GM21786 (cell line): ENCODE results near the gene SPAG16.
"Not testable (repeated sequence)": the region's sequence is repeated elsewhere in the genome, so short reads cannot be mapped to it uniquely, and the experiment has no call there.

ENCODE experiments used
- ATAC-seq: cut with Tn5 transposase; IDR thresholded peaks from one replicate; pipeline ENCODE4 v1.9.1; 2021; ENCODE audit not compliant: unreplicated experiment

Gene SPAG16

DNA sequence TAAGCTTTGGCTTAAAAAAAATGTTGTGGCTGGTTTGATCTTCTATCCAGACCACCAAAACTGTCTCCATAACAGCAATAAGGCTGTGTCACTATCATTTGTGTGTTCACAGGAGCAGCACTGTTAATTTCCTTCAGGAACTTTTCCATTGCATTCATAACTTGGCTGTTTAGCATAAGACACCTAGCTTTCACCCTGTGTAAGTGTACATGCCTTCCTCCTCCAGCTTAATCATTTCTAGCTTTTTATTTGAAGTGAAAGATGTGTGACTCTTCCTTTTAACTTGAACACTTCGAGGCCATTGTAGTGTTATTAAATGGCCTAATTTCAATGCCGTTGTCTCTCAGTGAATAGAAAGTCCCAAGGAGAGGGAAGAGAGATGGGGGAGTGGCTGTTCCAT is 773.7 kb downstream of the SPAG16 start:
- no peak for ATAC-seq

- not testable (repeated sequence) for ATAC-seq
Measured at GRCh38 chr2:214062279-214062678, 778.0 kb downstream of the SPAG16 start.

DNA sequence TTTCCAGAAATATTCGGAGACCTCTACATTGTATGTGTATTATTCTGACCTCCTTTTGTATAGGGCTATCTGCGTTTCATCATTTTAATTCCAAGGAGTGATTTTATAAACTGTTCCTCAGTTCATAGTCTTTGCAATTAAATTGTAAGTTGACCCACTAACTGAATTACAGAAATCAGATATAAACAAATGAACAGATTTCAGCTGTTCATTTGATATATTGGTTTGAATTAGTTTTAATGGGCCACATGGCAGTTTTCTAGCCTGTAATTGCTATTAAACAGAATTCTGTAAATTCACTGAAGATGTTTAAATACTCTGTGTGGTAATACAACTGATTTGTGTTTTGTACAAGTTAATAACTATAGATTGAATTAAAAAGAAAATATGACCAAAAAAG is 780.2 kb downstream of the SPAG16 start:
- ATAC-seq = no peak

DNA sequence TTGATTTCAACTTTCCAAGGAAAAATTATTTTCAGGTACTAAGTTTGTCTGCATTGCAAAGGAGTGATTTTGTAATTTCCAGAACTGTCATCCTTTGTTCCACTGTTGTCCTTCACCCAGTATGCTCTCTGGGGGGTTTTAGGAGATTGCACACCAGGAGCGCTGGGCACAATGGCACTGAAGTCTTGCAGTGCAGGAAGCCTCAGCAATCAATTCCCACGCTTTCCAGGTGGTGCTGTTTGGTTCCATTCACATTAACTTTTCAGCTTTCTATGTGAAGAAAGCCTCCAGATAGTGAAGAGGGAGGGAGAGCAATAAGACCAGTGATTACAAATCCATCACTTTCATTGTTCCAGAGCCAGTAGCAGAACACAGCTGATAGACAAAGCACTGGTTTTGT is 782.6 kb downstream of the SPAG16 start:
- no peak for ATAC-seq

DNA sequence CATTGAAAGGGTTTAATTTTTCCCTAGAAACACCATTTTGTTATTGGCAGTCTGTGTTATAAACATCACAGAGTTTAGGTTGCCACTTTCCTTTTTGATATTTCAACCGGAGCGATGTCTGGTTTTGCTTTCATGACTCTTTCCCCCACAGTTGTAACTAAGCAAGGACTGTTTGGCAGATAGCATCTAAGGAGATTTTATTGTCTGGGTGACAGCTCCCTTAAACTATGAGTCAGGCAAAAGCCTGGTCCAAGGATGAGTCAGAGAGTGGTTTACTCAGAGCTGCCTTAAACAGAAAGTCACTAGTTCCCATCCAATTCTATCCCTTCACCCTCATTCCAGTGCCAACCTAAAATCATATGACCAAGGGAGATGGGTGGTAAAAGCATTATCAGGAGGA is 785.0 kb downstream of the SPAG16 start:
- peak; percentile 65 for ATAC-seq

- no peak for ATAC-seq
Measured at GRCh38 chr2:214075456-214075855, 791.2 kb downstream of the SPAG16 start.

GRCh38 chr2:214076527-214076926 is 792.3 kb downstream of the SPAG16 start:
- no peak for ATAC-seq

DNA sequence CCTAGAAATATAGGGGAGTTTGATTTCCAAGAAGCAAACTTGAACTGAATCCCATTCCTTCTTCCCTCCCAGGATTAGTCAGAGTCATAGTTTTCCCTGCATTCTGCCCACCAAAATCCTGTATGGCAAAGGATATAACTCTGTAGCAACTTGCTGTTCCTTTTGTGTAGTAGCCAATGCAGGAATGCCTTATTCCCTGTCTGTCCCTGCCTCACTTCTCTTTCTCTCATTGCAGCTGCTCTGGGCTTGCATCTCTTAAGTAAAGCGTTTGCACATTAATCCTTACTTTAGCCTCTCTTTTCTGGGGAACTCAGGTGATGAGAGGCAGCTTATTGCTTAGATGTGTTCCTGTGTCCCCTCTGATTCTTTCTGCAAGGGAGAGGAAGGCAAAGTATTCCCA is 793.5 kb downstream of the SPAG16 start:
- no peak for ATAC-seq

- ATAC-seq = no peak
Measured at GRCh38 chr2:214079032-214079431, 794.8 kb downstream of the SPAG16 start.

DNA sequence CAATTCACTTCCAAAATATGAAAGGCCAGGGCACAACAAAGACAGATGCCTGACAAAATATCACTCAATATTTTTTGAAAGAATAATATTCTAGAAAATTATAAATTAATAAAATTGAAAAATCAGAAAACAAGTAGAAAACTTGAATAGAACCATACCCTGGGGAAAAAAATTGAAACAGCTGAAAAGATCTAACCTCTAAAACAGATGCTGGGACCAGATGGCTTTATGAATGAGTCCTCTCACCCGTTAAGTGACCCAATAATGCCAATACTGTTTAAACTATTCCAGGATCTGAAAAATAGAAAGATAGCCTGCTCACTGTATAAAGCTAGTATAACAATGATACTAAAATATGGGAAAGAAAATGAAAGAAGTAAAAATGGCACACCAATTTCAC is 804.3 kb downstream of the SPAG16 start:
- ATAC-seq = no peak

DNA sequence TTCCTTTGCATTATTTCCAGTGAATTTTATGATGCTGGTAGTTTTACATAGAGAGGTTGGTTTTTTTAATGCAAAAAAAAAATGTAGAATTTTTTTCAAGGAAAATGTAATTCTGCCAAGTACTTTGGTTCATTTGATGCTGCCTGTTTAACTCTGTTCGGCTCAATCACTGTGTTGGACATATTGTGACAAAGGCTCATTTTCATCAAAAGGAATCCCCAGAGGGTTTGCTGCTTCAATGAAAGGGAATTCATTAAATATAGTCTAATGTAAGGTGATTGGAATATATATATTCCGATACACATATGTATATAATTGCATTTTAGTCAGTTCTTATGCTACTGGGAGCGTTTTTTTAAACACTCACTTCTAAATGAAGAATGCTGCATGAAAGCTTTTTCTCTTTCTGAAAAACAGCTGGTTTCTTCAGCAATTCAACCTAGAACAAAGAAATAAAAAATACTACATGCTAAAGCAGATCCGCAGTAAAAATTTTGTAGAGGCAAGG is 812.0 kb downstream of the SPAG16 start:
- ATAC-seq = no peak

GRCh38 chr2:214098811-214099210 is 814.5 kb downstream of the SPAG16 start:
- no peak for ATAC-seq

DNA sequence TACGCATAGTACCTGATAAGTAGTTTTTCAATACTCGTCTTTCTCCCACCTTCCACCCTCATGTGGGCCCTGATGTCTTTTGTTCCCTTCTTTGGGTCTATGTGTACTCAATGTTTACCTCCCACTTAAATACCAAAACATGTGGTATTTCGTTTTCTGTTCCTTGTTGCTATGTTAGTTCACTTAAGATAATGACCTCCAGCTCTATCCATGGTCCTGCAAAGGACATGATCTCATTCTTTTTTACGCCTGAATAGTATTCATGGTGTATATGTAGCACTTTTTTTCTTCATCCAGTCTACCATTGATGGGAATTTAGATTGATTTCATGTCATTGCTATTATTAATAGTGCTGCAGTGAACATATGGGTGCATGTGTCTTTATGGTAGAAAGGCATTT is 816.2 kb downstream of the SPAG16 start:
- ATAC-seq = no peak

- ATAC-seq = no peak
Measured at GRCh38 chr2:214103276-214104001, 819.2 kb downstream of the SPAG16 start.

DNA sequence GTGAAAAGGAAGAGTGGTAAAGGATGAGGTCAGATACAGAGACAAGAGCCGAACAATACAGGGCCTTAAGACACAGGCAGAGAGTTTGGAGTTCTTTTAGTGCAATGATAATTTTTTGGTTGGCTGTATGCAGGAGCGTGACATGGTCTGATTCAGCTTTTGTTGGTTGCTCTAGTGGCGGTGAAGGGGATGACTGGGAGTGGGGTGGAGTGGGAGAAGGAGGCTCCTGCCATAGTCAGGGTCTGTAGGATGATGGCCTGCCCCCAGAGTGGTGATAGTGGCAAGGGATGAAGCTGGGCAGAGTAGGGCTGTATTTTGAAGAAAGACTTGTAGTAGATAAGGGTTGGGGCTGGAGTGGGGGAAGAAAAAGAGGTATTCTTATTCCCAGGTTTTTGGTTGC is 820.0 kb downstream of the SPAG16 start:
- no peak for ATAC-seq

DNA sequence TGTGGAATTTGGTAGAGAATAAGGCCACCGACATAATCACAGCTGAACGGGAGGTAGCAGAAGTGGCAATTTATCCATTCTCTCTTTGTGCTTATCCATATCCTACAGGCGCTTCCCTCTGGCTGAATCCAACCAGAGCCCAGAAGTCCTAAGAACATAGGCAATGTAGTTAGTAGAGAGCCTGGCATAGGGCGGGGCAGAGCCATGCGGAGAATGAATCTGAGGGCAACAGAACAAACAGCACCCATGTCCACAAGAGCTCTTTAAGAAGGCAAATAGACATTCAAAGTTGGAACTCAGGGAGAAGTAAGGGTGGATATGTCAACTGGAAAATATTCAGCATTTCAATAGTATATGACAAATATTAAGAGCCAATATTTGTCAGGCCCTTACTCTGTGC is 820.7 kb downstream of the SPAG16 start:
- no peak for ATAC-seq

DNA sequence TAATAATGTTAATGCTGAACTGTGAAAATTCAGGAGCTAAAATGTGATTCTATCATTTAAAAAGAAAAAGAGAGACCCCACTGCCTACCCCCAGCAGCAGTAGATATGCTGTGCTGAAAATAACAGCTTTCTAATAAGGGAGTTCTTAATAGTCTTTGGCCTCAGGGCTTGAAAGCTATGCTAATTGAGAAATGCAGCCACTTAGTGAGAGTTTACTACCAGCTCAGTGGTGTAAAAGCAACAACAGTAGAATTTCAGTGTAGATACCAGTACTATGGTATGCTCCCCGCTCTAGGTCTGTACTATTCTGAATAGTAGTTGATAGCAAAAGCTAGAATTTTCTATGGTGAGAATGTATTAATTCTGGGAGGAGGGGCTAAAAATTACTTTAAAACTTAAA is 823.5 kb downstream of the SPAG16 start:
- ATAC-seq = no peak

DNA sequence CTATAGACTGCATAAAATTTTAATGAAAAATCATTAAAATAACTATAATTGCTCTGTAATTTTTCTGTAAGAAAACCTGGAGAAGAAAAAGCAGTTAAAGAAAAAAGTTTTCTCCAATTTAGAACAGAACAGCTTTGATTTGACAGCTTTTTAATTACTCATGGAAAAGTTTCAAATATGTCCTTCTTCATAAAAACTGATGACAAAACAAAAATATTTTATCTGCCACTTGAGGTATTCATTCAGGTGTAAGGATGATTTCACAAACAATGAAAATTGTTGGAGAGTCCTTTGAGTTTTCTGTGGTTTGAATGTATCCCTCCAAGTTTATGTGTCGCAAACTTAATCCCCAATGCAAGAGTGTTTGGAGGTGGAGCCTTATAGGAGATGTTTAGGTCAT is 824.3 kb downstream of the SPAG16 start:
- no peak for ATAC-seq

GRCh38 chr2:214117054-214117453 is 832.8 kb downstream of the SPAG16 start:
- no peak for ATAC-seq

GRCh38 chr2:214126135-214126534 is 841.9 kb downstream of the SPAG16 start:
- ATAC-seq = no peak

- ATAC-seq = no peak
Measured at GRCh38 chr2:214127170-214127569, 842.9 kb downstream of the SPAG16 start.

DNA sequence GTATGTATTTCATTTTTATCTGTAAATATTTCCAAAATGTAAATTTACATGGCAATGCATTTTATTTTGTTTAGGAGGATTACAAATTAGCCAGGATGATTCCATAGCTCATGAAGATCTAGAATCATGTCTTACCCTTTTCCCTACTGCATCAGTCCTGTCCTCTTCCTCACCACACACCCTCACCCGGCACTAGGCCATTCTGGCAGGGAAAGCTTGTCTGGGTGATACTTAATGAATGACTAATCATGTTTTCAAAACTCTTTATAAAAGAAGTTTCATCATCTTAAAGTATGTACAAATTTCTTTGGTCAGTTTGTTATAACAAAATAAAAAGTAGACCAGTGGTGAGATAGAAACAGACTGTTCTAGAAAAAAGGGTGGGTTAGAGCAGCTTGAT is 843.3 kb downstream of the SPAG16 start:
- no peak for ATAC-seq

DNA sequence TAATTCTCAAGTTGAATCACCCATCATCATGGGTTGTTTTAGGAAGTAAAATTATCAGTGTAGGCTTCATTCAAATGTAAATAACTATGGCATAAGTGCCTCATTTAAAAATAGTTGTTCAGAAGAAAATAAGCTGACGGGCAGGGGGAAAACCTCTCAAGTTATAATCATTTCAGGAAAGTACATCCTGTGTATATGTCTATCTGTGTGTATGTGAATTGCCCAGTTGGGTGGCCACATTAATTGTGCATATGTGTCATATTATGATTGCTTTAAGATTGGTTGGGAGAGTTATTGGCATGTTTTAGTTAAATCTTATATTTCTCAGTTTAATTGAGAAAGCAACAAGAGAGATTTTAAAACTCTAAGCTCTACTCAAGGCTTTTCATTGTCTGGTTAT is 843.8 kb downstream of the SPAG16 start:
- no peak for ATAC-seq
